Measurements from ENCODE around the gene MBD4. TPM values are rescaled to one million over a fixed set of nuclear protein-coding genes. Genes with fewer than 3 reads are reported as not detected.

MBD4 gene
- total RNA-seq, 1 experiment from 2014 or later: 15.7 TPM

DNA sequence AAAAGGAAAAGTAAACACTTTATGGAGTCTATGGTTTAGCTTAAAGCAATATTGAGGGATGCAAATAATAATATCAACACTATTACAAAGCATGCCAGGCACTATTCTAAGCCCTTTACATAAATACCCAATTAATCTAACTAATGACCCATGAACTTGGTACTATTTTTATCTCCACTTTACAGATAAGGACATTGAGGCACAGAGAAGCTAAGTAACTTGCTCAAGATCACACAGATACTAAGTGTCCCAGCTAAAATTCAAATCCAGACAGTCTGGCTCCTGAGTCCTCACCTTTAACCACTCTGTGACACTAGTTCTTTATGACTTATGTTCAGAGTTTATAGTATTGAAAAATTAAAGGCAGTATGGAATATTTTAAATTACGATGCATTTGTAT is 5.6 kb downstream of the MBD4 start:
- TF ChIP-seq SIN3A (IDR thresholded peaks at IDR 0.05; ENCODE audit: low read depth) (no peak), YY1 (IDR thresholded peaks at IDR 0.05; ENCODE audit: extremely low read depth, insufficient replicate concordance, low read depth, low read length) (no peak)
- TF ChIP-seq, protein P1, sequence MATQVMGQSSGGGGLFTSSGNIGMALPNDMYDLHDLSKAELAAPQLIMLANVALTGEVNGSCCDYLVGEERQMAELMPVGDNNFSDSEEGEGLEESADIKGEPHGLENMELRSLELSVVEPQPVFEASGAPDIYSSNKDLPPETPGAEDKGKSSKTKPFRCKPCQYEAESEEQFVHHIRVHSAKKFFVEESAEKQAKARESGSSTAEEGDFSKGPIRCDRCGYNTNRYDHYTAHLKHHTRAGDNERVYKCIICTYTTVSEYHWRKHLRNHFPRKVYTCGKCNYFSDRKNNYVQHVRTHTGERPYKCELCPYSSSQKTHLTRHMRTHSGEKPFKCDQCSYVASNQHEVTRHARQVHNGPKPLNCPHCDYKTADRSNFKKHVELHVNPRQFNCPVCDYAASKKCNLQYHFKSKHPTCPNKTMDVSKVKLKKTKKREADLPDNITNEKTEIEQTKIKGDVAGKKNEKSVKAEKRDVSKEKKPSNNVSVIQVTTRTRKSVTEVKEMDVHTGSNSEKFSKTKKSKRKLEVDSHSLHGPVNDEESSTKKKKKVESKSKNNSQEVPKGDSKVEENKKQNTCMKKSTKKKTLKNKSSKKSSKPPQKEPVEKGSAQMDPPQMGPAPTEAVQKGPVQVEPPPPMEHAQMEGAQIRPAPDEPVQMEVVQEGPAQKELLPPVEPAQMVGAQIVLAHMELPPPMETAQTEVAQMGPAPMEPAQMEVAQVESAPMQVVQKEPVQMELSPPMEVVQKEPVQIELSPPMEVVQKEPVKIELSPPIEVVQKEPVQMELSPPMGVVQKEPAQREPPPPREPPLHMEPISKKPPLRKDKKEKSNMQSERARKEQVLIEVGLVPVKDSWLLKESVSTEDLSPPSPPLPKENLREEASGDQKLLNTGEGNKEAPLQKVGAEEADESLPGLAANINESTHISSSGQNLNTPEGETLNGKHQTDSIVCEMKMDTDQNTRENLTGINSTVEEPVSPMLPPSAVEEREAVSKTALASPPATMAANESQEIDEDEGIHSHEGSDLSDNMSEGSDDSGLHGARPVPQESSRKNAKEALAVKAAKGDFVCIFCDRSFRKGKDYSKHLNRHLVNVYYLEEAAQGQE (IDR thresholded peaks at IDR 0.05; ENCODE audit: low read depth): no peak
- TF ChIP-seq, protein P2, sequence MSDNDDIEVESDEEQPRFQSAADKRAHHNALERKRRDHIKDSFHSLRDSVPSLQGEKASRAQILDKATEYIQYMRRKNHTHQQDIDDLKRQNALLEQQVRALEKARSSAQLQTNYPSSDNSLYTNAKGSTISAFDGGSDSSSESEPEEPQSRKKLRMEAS (IDR thresholded peaks at IDR 0.05): no peak
- BruUV-seq (replicated peaks): no TSS peak
- no peak overlapping the region for H3K4me2 ChIP-seq (ENCODE audit: low read length)
- H3K36me3 ChIP-seq (ENCODE audit: control insufficient read depth in 1 of 2, insufficient read depth in 2 of 2, low read length in 2 of 2): peaks cover 55 to 62% of the 10 kb centered on the region in 2 experiments
- DNase-seq (ENCODE audit: low read depth, low spot score) (no peak), ATAC-seq (no peak)
- intact Hi-C loops (cut with micrococcal nuclease): no loop called here
- no peaks in the 10 kb centered on the region for H3K27me3 ChIP-seq (ENCODE audit: insufficient read depth, low read length)
- H3K9me2 ChIP-seq (ENCODE audit: insufficient read depth): no peaks in the 10 kb centered on the region
- peaks cover 33% of the 10 kb centered on the region for H3K79me2 ChIP-seq (ENCODE audit: insufficient read depth, low read length)
- POLR2A ChIA-PET: no interaction called here
- no peaks in the 10 kb centered on the region for H4K20me1 ChIP-seq (ENCODE audit: insufficient read depth)
- RAD21 ChIA-PET (ENCODE audit: low non-redundant PET in 1 of 2, low total read pairs in 2 of 2, uncharacterized antibody in 2 of 2, unreplicated experiment in 2 of 2): no interaction called here
- no peak overlapping the region for H3K9ac ChIP-seq (ENCODE audit: low read length)
- no peak overlapping the region for H3K4me3 ChIP-seq (replicated peaks in 1 of 2; ENCODE audit: low read depth in 1 of 2, low read length in 2 of 2)
- no peak overlapping the region for H3K27ac ChIP-seq (ENCODE audit: low read depth, low read length)
- H3K9me3 ChIP-seq (ENCODE audit: control insufficient read depth in 1 of 2, insufficient read depth in 1 of 2, low read depth in 1 of 2, low read length in 2 of 2): no peaks in the 10 kb centered on the region
- peaks cover 4 to 8% of the 10 kb centered on the region in 2 experiments; a peak in 3 of 4 replicates for H3K4me1 ChIP-seq (ENCODE audit: control insufficient read depth in 1 of 2, insufficient read depth in 2 of 2, low read length in 2 of 2)
- CTCF ChIA-PET: no interaction called here
- no peak overlapping the region for H2AFZ ChIP-seq (ENCODE audit: low read depth, low read length, poor library complexity, severe bottlenecking)

DNA sequence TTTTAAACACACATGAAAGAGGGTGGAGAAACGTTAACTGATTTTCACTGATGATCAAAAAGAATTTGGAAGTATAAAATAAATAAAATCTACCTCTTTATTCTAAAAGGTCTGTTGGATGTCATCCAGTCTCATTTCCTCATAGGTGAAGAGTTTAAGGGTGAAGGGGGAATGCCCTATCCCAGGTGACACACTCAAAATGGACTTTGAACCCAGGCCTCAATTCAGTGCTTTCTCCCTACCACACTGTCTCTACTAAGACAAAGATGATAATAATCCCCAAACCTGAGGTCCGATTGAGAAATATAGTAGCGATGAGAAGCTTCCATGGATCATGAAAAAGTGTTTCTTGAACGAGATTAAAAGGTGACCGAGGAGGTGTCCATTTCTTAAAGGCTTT is 6.2 kb downstream of the MBD4 start:
- H3K9me3 ChIP-seq (ENCODE audit: control insufficient read depth in 1 of 2, insufficient read depth in 1 of 2, low read depth in 1 of 2, low read length in 2 of 2): no peaks in the 10 kb centered on the region
- H4K20me1 ChIP-seq (ENCODE audit: insufficient read depth): no peaks in the 10 kb centered on the region
- ATAC-seq (no peak), DNase-seq (ENCODE audit: low read depth, low spot score) (no peak)
- H3K4me2 ChIP-seq (ENCODE audit: low read length): no peak overlapping the region
- RAD21 ChIA-PET (ENCODE audit: low non-redundant PET in 1 of 2, low total read pairs in 2 of 2, uncharacterized antibody in 2 of 2, unreplicated experiment in 2 of 2): no interaction called here
- intact Hi-C loops (cut with micrococcal nuclease): no loop called here
- H3K36me3 ChIP-seq (ENCODE audit: control insufficient read depth in 1 of 2, insufficient read depth in 2 of 2, low read length in 2 of 2): peaks cover 55 to 62% of the 10 kb centered on the region in 2 experiments
- peaks cover 27% of the 10 kb centered on the region for H3K79me2 ChIP-seq (ENCODE audit: insufficient read depth, low read length)
- no peak overlapping the region for H3K9ac ChIP-seq (ENCODE audit: low read length)
- no TSS peak for BruUV-seq (replicated peaks)
- H3K9me2 ChIP-seq (ENCODE audit: insufficient read depth): no peaks in the 10 kb centered on the region
- POLR2A ChIA-PET: no interaction called here
- no peak overlapping the region for H3K27ac ChIP-seq (ENCODE audit: low read depth, low read length)
- CTCF ChIA-PET: no interaction called here
- no peak overlapping the region for H2AFZ ChIP-seq (ENCODE audit: low read depth, low read length, poor library complexity, severe bottlenecking)
- no peak overlapping the region for H3K4me3 ChIP-seq (replicated peaks in 1 of 2; ENCODE audit: low read depth in 1 of 2, low read length in 2 of 2)
- H3K4me1 ChIP-seq (ENCODE audit: control insufficient read depth in 1 of 2, insufficient read depth in 2 of 2, low read length in 2 of 2): peaks cover 2 to 3% of the 10 kb centered on the region in 2 experiments; a peak in 3 of 4 replicates
- H3K27me3 ChIP-seq (ENCODE audit: insufficient read depth, low read length): no peaks in the 10 kb centered on the region
- TF ChIP-seq SP1 (IDR thresholded peaks at IDR 0.05; ENCODE audit: low read depth) (no peak), ZFX (IDR thresholded peaks at IDR 0.05) (no peak), ELF1 (IDR thresholded peaks at IDR 0.05; ENCODE audit: borderline replicate concordance, low read depth) (no peak), EGR1 (IDR thresholded peaks at IDR 0.05; ENCODE audit: low read depth) (no peak), EZH2phosphoT487 (IDR thresholded peaks at IDR 0.05; ENCODE audit: borderline replicate concordance) (no peak), SRF (IDR thresholded peaks at IDR 0.05; ENCODE audit: low read depth) (no peak)
- TF ChIP-seq, protein P1 (IDR thresholded peaks at IDR 0.05; ENCODE audit: low read depth): no peak
- TF ChIP-seq, protein P3, sequence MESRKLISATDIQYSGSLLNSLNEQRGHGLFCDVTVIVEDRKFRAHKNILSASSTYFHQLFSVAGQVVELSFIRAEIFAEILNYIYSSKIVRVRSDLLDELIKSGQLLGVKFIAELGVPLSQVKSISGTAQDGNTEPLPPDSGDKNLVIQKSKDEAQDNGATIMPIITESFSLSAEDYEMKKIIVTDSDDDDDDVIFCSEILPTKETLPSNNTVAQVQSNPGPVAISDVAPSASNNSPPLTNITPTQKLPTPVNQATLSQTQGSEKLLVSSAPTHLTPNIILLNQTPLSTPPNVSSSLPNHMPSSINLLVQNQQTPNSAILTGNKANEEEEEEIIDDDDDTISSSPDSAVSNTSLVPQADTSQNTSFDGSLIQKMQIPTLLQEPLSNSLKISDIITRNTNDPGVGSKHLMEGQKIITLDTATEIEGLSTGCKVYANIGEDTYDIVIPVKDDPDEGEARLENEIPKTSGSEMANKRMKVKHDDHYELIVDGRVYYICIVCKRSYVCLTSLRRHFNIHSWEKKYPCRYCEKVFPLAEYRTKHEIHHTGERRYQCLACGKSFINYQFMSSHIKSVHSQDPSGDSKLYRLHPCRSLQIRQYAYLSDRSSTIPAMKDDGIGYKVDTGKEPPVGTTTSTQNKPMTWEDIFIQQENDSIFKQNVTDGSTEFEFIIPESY (IDR thresholded peaks at IDR 0.05; ENCODE audit: extremely low read depth, insufficient replicate concordance, low read length): no peak

Data from HCT116 (cell line).